Fibroblast of the aortic adventitia (primary cell): Measurements from ENCODE around the gene UBE2O. TPM values are rescaled to one million over a fixed set of nuclear protein-coding genes. Genes with fewer than 3 reads are reported as not detected.

Experiments used
- DNase-seq: peaks from one replicate; pipeline ENCODE4 v3.0.0-alpha.2; 2010; ENCODE audit warnings: low read depth
- H3K4me3 ChIP-seq: 2 replicates; pipeline ENCODE4 v1.5.1; 2011; ENCODE audit warnings: low read depth, mild to moderate bottlenecking, control low read depth, low read length, moderate library complexity
- CTCF ChIP-seq: IDR thresholded peaks from 2 replicates; pipeline ENCODE4 v1.5.1; 2011; ENCODE audit warnings: mild to moderate bottlenecking, low read length, control low read depth, inconsistent platforms; ENCODE audit not compliant: insufficient read depth
- total RNA-seq: library from RNA; depleted of rRNA; stranded (reverse); fragments of >200 nt; gene quantifications from 2 replicates; pipeline ENCODE4 v1.2.3, GENCODE V29; 2012; ENCODE audit warnings: low replicate concordance

Gene UBE2O
- total RNA-seq, 1 donor, result 16.3 TPM

- no peak for DNase-seq
- no peak for TF ChIP-seq CTCF
- H3K4me3 ChIP-seq, result no peak overlapping the region
Observed at GRCh38 chr17:76453431-76453743, 435 bp upstream of the UBE2O start.

- TF ChIP-seq CTCF, result no peak
- H3K4me3 ChIP-seq, result peak overlapping the region; percentile 80
Observed at GRCh38 chr17:76452127-76452659, 759 bp downstream of the UBE2O start.

GRCh38 chr17:76451506-76451905, 1.4 kb downstream of the UBE2O start:
- TF ChIP-seq CTCF, result no peak
- peak overlapping the region; percentile 80 for H3K4me3 ChIP-seq
- no peak for DNase-seq

More at GRCh38 chr17:76452127-76452659, 759 bp downstream of the UBE2O start:
- DNase-seq, result no peak

GRCh38 chr17:76449126-76449525, 3.8 kb downstream of the UBE2O start:
- DNase-seq, result peak; percentile 59
- no peak overlapping the region for H3K4me3 ChIP-seq
- no peak for TF ChIP-seq CTCF

GRCh38 chr17:76447931-76448652, 4.9 kb downstream of the UBE2O start:
- no peak for TF ChIP-seq CTCF
- DNase-seq, result peak; percentile 43
- H3K4me3 ChIP-seq, result no peak overlapping the region

- TF ChIP-seq CTCF, result no peak
- peak overlapping the region; percentile 29 for H3K4me3 ChIP-seq
- DNase-seq, result peak; percentile 78
Observed at GRCh38 chr17:76446449-76447231, 6.3 kb downstream of the UBE2O start.
